ENCODE data around the gene PRKAA1.
"Not testable (repeated sequence)": the region's sequence is repeated elsewhere in the genome, so short reads cannot be mapped to it uniquely, and the experiment has no call there.

Gene PRKAA1

GRCh38 chr5:40733434-40733833 lies 64.7 kb downstream of the PRKAA1 start:
- H3F3A ChIP-seq (ENCODE audit: insufficient read depth, low read length), result no peaks in the 10 kb centered on the region
- H3K27ac ChIP-seq (ENCODE audit: low read depth, low read length, poor library complexity, severe bottlenecking), result no peak overlapping the region
- no peaks in the 10 kb centered on the region for H3K9me2 ChIP-seq (ENCODE audit: low read depth, low read length)
- no peaks in the 10 kb centered on the region for H3K79me2 ChIP-seq (ENCODE audit: insufficient read depth, low read length)
- no peaks in the 10 kb centered on the region for H3K4me1 ChIP-seq (ENCODE audit: insufficient read depth, low read length, severe bottlenecking)
- H3K9me3 ChIP-seq (ENCODE audit: low read length), result no peaks in the 10 kb centered on the region
- TF ChIP-seq CTCF (IDR thresholded peaks at IDR 0.05; ENCODE audit: low read length), result no peak
- TF ChIP-seq EZH2 (IDR thresholded peaks at IDR 0.05; ENCODE audit: borderline replicate concordance, low read length), result no peak
- H3K9ac ChIP-seq (ENCODE audit: low read length), result no peak overlapping the region
- H3K36me3 ChIP-seq (ENCODE audit: insufficient read depth, low read length), result no peaks in the 10 kb centered on the region; the same call in 1 of the 2 replicates
- H3K4me3 ChIP-seq (ENCODE audit: low read depth, low read length, poor library complexity, severe bottlenecking), result no peak overlapping the region
- H2AFZ ChIP-seq (ENCODE audit: low read length), result no peak overlapping the region
- H4K20me1 ChIP-seq (ENCODE audit: insufficient read depth, low read length), result no peaks in the 10 kb centered on the region
- no peaks in the 10 kb centered on the region for H3K27me3 ChIP-seq (ENCODE audit: insufficient read depth, low read length)
- no peak overlapping the region for H3K4me2 ChIP-seq (ENCODE audit: low read length)

DNA sequence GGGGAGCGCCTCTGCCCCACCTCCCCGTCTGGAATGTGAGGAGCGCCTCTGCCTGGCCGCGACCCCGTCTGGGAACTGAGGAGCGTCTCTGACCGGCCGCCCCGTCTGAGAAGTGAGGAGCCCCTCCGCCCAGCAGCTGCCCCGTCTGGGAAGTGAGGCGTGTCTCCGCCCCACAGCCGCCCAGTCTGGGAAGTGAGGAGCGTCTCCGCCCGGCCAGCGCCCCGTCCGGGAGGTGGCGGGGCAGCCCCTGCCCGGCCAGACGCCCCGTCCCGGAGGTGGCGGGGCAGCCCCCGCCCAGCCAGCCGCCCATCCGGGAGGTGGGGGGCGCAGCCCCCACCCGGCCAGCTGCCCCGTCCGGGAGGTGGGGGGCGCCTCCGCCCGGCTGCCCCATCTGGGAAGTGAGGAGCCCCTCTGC lies 75.7 kb downstream of the PRKAA1 start:
- H3K27me3 ChIP-seq (ENCODE audit: insufficient read depth, low read length); H3K4me3 ChIP-seq (ENCODE audit: low read depth, low read length, poor library complexity, severe bottlenecking); H4K20me1 ChIP-seq (ENCODE audit: insufficient read depth, low read length); H3K79me2 ChIP-seq (ENCODE audit: insufficient read depth, low read length); H3K4me2 ChIP-seq (ENCODE audit: low read length); H3K9me3 ChIP-seq (ENCODE audit: low read length); H3K9ac ChIP-seq (ENCODE audit: low read length); H3F3A ChIP-seq (ENCODE audit: insufficient read depth, low read length); H3K4me1 ChIP-seq (ENCODE audit: insufficient read depth, low read length, severe bottlenecking); H3K9me2 ChIP-seq (ENCODE audit: low read depth, low read length); H2AFZ ChIP-seq (ENCODE audit: low read length); H3K27ac ChIP-seq (ENCODE audit: low read depth, low read length, poor library complexity, severe bottlenecking): not testable (repeated sequence)
- H3K36me3 ChIP-seq (ENCODE audit: insufficient read depth, low read length), result peaks cover 23% of the 10 kb centered on the region

GRCh38 chr5:40720069-40720468 lies 78.1 kb downstream of the PRKAA1 start:
- H3K36me3 ChIP-seq (ENCODE audit: insufficient read depth, low read length), result peaks cover 28% of the 10 kb centered on the region
- H2AFZ ChIP-seq (ENCODE audit: low read length), result no peak overlapping the region
- H3K9me3 ChIP-seq (ENCODE audit: low read length), result peaks cover 6% of the 10 kb centered on the region; the same call in 1 of the 2 replicates
- H3K4me2 ChIP-seq (ENCODE audit: low read length), result no peak overlapping the region
- H3K9me2 ChIP-seq (ENCODE audit: low read depth, low read length), result no peaks in the 10 kb centered on the region
- TF ChIP-seq EZH2 (IDR thresholded peaks at IDR 0.05; ENCODE audit: borderline replicate concordance, low read length), result no peak
- no peak for TF ChIP-seq CTCF (IDR thresholded peaks at IDR 0.05; ENCODE audit: low read length)
- no peak overlapping the region for H3K4me3 ChIP-seq (ENCODE audit: low read depth, low read length, poor library complexity, severe bottlenecking)
- H3K9ac ChIP-seq (ENCODE audit: low read length), result no peak overlapping the region
- H3K27ac ChIP-seq (ENCODE audit: low read depth, low read length, poor library complexity, severe bottlenecking), result no peak overlapping the region
- no peaks in the 10 kb centered on the region for H3K4me1 ChIP-seq (ENCODE audit: insufficient read depth, low read length, severe bottlenecking)
- no peaks in the 10 kb centered on the region for H4K20me1 ChIP-seq (ENCODE audit: insufficient read depth, low read length)
- H3K27me3 ChIP-seq (ENCODE audit: insufficient read depth, low read length), result no peaks in the 10 kb centered on the region
- no peaks in the 10 kb centered on the region for H3K79me2 ChIP-seq (ENCODE audit: insufficient read depth, low read length)
- H3F3A ChIP-seq (ENCODE audit: insufficient read depth, low read length), result no peaks in the 10 kb centered on the region

DNA sequence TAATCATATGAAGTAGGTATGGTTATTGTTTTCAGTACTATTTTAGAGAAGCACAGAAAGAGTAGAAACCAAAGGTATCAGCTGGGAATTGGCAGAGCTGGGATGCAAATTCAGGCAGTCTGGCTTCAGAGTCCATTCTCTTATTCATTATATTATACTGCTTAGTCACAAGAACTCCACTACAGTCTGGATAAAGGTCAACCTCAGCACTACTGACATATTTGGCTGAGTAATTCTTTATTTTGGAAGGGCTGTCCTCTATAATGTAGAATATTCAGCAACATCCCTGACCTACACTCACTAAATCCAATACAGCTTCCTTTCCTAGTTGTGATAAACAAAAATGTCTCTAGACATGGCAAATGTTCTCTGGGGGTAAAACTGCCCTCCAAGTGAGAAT lies 80.9 kb downstream of the PRKAA1 start:
- Histone ChIP-seq H3F3A (ENCODE audit: insufficient read depth, low read length) (no peaks in the 10 kb centered on the region), H3K9me3 (ENCODE audit: low read length) (peaks cover 6% of the 10 kb centered on the region; the same call in 1 of the 2 replicates), H3K9ac (ENCODE audit: low read length) (no peak overlapping the region), H3K27ac (ENCODE audit: low read depth, low read length, poor library complexity, severe bottlenecking) (no peak overlapping the region), H3K36me3 (ENCODE audit: insufficient read depth, low read length) (peaks cover 22% of the 10 kb centered on the region), H3K4me1 (ENCODE audit: insufficient read depth, low read length, severe bottlenecking) (no peaks in the 10 kb centered on the region), H3K79me2 (ENCODE audit: insufficient read depth, low read length) (no peaks in the 10 kb centered on the region), H2AFZ (ENCODE audit: low read length) (no peak overlapping the region), H3K4me3 (ENCODE audit: low read depth, low read length, poor library complexity, severe bottlenecking) (no peak overlapping the region), H3K9me2 (ENCODE audit: low read depth, low read length) (no peaks in the 10 kb centered on the region), H3K4me2 (ENCODE audit: low read length) (no peak overlapping the region), H3K27me3 (ENCODE audit: insufficient read depth, low read length) (no peaks in the 10 kb centered on the region), H4K20me1 (ENCODE audit: insufficient read depth, low read length) (no peaks in the 10 kb centered on the region)
- no peak for TF ChIP-seq EZH2 (IDR thresholded peaks at IDR 0.05; ENCODE audit: borderline replicate concordance, low read length)
- TF ChIP-seq CTCF (IDR thresholded peaks at IDR 0.05; ENCODE audit: low read length), result no peak

Data from OCI-LY1 (cell line).